ENCODE data around the gene CD1D.

- no peak for TF ChIP-seq EZH2 (IDR thresholded peaks at IDR 0.05; ENCODE audit: borderline replicate concordance, low read length)
- TF ChIP-seq CTCF (IDR thresholded peaks at IDR 0.05; ENCODE audit: low read length), result no peak
Observed at GRCh38 chr1:158200527-158200926, 19.8 kb downstream of the CD1D start.

Measured in OCI-LY1 (cell line).